Measurements from ENCODE around the gene C11orf98.

DNA sequence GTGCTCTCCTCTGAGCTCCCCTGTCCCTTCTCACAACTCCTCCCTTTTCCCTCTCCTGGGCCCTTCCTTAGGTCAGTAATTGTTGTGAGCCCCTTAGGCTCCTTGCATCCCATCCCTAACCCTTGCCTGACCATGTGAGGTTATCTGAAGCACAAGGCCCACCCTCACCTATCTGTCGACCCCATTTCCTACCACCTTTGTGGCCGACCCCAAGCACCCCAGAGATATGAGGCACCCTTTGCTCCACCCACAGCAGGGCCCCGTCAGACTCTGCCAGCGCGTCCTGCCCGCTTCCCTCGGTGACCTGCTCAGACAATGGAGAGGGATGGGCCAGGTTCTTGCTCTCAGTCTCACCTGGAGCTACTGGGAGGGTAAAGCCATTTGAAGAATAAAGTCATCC lies 43.8 kb upstream of the C11orf98 start:
- TF ChIP-seq, protein P1, sequence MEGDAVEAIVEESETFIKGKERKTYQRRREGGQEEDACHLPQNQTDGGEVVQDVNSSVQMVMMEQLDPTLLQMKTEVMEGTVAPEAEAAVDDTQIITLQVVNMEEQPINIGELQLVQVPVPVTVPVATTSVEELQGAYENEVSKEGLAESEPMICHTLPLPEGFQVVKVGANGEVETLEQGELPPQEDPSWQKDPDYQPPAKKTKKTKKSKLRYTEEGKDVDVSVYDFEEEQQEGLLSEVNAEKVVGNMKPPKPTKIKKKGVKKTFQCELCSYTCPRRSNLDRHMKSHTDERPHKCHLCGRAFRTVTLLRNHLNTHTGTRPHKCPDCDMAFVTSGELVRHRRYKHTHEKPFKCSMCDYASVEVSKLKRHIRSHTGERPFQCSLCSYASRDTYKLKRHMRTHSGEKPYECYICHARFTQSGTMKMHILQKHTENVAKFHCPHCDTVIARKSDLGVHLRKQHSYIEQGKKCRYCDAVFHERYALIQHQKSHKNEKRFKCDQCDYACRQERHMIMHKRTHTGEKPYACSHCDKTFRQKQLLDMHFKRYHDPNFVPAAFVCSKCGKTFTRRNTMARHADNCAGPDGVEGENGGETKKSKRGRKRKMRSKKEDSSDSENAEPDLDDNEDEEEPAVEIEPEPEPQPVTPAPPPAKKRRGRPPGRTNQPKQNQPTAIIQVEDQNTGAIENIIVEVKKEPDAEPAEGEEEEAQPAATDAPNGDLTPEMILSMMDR (IDR thresholded peaks at IDR 0.05): no peak
- TF ChIP-seq ZNF138 (CRISPR knock-in tag; conservative IDR thresholded peaks at IDR 0.05) (no peak), NFE2L1 (CRISPR knock-in tag; IDR thresholded peaks at IDR 0.05) (no peak), TEAD4 (CRISPR knock-in tag; IDR thresholded peaks at IDR 0.05) (no peak), CBFB (CRISPR knock-in tag; IDR thresholded peaks at IDR 0.05; ENCODE audit: low read depth) (no peak), CREB1 (CRISPR knock-in tag; IDR thresholded peaks at IDR 0.05) (no peak)
- TF ChIP-seq, protein P2, sequence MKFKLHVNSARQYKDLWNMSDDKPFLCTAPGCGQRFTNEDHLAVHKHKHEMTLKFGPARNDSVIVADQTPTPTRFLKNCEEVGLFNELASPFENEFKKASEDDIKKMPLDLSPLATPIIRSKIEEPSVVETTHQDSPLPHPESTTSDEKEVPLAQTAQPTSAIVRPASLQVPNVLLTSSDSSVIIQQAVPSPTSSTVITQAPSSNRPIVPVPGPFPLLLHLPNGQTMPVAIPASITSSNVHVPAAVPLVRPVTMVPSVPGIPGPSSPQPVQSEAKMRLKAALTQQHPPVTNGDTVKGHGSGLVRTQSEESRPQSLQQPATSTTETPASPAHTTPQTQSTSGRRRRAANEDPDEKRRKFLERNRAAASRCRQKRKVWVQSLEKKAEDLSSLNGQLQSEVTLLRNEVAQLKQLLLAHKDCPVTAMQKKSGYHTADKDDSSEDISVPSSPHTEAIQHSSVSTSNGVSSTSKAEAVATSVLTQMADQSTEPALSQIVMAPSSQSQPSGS (CRISPR knock-in tag; IDR thresholded peaks at IDR 0.05; ENCODE audit: borderline replicate concordance, low read depth): no peak
- TF ChIP-seq, protein P3, sequence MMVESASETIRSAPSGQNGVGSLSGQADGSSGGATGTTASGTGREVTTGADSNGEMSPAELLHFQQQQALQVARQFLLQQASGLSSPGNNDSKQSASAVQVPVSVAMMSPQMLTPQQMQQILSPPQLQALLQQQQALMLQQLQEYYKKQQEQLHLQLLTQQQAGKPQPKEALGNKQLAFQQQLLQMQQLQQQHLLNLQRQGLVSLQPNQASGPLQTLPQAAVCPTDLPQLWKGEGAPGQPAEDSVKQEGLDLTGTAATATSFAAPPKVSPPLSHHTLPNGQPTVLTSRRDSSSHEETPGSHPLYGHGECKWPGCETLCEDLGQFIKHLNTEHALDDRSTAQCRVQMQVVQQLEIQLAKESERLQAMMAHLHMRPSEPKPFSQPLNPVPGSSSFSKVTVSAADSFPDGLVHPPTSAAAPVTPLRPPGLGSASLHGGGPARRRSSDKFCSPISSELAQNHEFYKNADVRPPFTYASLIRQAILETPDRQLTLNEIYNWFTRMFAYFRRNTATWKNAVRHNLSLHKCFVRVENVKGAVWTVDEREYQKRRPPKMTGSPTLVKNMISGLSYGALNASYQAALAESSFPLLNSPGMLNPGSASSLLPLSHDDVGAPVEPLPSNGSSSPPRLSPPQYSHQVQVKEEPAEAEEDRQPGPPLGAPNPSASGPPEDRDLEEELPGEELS (CRISPR knock-in tag; IDR thresholded peaks at IDR 0.05): no peak

Measured in WTC11 (cell line).